HL-60/S4 treated with retinoic acid at 250 ng/mL for 4 days and 3 days (cell line): ENCODE measurements around the gene BUB1B.

Source experiments
- in situ Hi-C: fragments of 300-500 bp; cut with MboI; formaldehyde crosslinking; loops from 2 replicates; pipeline ENCODE4 v1.7.0; 2022; ENCODE audit warnings: low sequenced_read_pairs

Gene BUB1B

GRCh38 chr15:40252438-40253166, 91.7 kb downstream of the BUB1B start:
- in situ Hi-C loops, result no loop called here

GRCh38 chr15:40253167-40253790, 92.4 kb downstream of the BUB1B start:
- in situ Hi-C loops, result no loop called here

GRCh38 chr15:40254452-40254851, 93.6 kb downstream of the BUB1B start:
- in situ Hi-C loops, result no loop called here

GRCh38 chr15:40255033-40255432, 94.2 kb downstream of the BUB1B start:
- in situ Hi-C loops, result no loop called here

- in situ Hi-C loops, result no loop called here
Observed at GRCh38 chr15:40256638-40257235, 95.9 kb downstream of the BUB1B start.

- in situ Hi-C loops, result no loop called here
Observed at GRCh38 chr15:40257656-40258450, 97.0 kb downstream of the BUB1B start.

- in situ Hi-C loops, result no loop called here
Observed at GRCh38 chr15:40258544-40258943, 97.7 kb downstream of the BUB1B start.

GRCh38 chr15:40259021-40259420, 98.2 kb downstream of the BUB1B start:
- in situ Hi-C loops, result no loop called here

GRCh38 chr15:40263024-40263754, 102.3 kb downstream of the BUB1B start:
- in situ Hi-C loops, result no loop called here

- in situ Hi-C loops, result no loop called here
Observed at GRCh38 chr15:40264321-40265153, 103.7 kb downstream of the BUB1B start.

GRCh38 chr15:40265355-40265754, 104.5 kb downstream of the BUB1B start:
- in situ Hi-C loops, result no loop called here

- in situ Hi-C loops, result no loop called here
Observed at GRCh38 chr15:40265875-40266274, 105.0 kb downstream of the BUB1B start.

- in situ Hi-C loops, result no loop called here
Observed at GRCh38 chr15:40266828-40267304, 106.0 kb downstream of the BUB1B start.

GRCh38 chr15:40267670-40268069, 106.8 kb downstream of the BUB1B start:
- in situ Hi-C loops, result no loop called here

- in situ Hi-C loops, result loop anchor here (10.0 kb wide), 1 partner anchor 55 kb away; no protein-coding TSS in a partner anchor
Observed at GRCh38 chr15:40269604-40270003, 108.7 kb downstream of the BUB1B start.

- in situ Hi-C loops, result loop anchor here (10.0 kb wide), 1 partner anchor 56 kb away; no protein-coding TSS in a partner anchor
Observed at GRCh38 chr15:40270246-40270995, 109.6 kb downstream of the BUB1B start.
